ENCODE data around the gene SPTBN4.

SPTBN4 gene

DNA sequence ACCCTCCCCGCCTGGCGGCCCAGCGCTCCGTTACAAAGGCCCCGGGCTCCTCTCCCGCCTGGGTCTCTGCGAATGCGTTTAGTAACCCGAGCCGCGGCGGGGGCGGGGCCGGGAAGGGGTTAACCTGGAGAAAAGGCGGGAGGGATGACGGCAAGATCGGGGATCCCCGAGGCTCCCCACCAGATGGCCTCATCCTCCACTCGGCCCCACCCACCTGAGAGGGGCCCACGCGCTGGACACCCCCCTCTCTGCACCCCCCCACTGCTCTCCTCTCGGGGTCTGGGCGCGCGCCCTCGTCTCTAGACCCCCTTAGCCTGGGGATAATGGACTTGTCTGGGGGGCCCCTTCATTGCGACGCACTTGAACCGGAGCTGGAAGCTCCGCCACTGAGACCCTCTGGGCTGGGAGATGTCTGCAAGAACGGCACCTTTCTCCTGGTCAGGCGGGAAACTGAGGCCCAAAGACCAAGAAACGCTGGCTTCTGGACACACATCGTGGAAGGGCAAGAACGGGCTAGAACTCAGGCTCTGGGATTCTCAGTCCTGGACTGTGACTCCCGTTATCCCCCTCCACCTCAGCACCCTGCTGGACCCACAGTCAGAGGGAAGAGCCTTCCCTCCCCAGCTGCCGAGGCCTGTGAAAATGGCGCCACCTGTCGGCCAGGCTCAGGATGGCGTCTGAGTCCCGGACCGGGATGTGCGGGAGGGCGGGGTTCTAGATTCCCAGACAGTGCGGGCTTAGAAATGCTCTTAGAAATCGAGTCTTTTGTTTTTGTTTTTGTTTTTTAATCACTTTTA is 131.5 kb downstream of the SPTBN4 start:
- H3K9ac ChIP-seq (ENCODE audit: low read length in 2 of 2): no peak overlapping the region
- no peaks in the 10 kb centered on the region for H3K9me3 ChIP-seq (ENCODE audit: control insufficient read depth in 2 of 2, low read length in 2 of 2)
- H3K4me1 ChIP-seq (ENCODE audit: control insufficient read depth, insufficient read depth, low read length): peaks cover 51% of the 10 kb centered on the region
- H3K36me3 ChIP-seq (ENCODE audit: control insufficient read depth in 2 of 2, insufficient read depth in 2 of 2, low read length in 2 of 2): no peaks in the 10 kb centered on the region
- H3K4me3 ChIP-seq (ENCODE audit: low read length in 2 of 2): peak overlapping the region in 1 of 2 donors; percentile 62
- peaks cover 17 to 45% of the 10 kb centered on the region in 2 donors for H3K27me3 ChIP-seq (ENCODE audit: control insufficient read depth in 1 of 2, insufficient read depth in 2 of 2, low read length in 2 of 2)
- no peak overlapping the region for H3K27ac ChIP-seq (ENCODE audit: low read length)

DNA sequence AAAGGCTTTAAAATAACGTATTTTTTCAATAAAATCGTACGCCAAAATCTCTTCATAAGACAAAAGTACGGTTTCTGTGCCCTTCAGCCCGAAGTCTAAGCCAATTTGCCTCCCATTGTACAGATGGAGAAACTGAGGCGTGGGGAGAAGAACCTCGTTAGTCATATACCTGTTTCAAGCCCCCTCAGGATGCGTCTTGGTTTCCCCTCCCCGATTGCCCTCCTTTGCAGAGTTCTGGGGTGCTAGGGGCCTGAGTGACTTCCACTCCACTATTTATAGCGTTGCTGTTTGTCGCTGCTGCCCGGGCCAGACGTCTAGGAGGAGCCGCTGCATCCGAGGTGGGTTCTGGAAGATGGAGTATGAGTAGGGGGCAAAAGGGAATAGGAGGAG is 132.1 kb downstream of the SPTBN4 start:
- Histone ChIP-seq H3K4me1 (ENCODE audit: control insufficient read depth, insufficient read depth, low read length) (peaks cover 51% of the 10 kb centered on the region), H3K9me3 (ENCODE audit: control insufficient read depth in 2 of 2, low read length in 2 of 2) (no peaks in the 10 kb centered on the region), H3K9ac (ENCODE audit: low read length in 2 of 2) (no peak overlapping the region), H3K27me3 (ENCODE audit: control insufficient read depth in 1 of 2, insufficient read depth in 2 of 2, low read length in 2 of 2) (peaks cover 17 to 45% of the 10 kb centered on the region in 2 donors), H3K36me3 (ENCODE audit: control insufficient read depth in 2 of 2, insufficient read depth in 2 of 2, low read length in 2 of 2) (no peaks in the 10 kb centered on the region), H3K4me3 (ENCODE audit: low read length in 2 of 2) (no peak overlapping the region), H3K27ac (ENCODE audit: low read length) (no peak overlapping the region)

GRCh38 chr19:40599331-40599901 is 132.6 kb downstream of the SPTBN4 start:
- Histone ChIP-seq H3K9me3 (ENCODE audit: control insufficient read depth in 2 of 2, low read length in 2 of 2) (no peaks in the 10 kb centered on the region), H3K4me1 (ENCODE audit: control insufficient read depth, insufficient read depth, low read length) (peaks cover 56% of the 10 kb centered on the region), H3K27me3 (ENCODE audit: control insufficient read depth in 1 of 2, insufficient read depth in 2 of 2, low read length in 2 of 2) (peaks cover 16 to 43% of the 10 kb centered on the region in 2 donors), H3K9ac (ENCODE audit: low read length in 2 of 2) (no peak overlapping the region), H3K4me3 (ENCODE audit: low read length in 2 of 2) (peak overlapping the region in 1 of 2 donors; percentile 47), H3K36me3 (ENCODE audit: control insufficient read depth in 2 of 2, insufficient read depth in 2 of 2, low read length in 2 of 2) (no peaks in the 10 kb centered on the region), H3K27ac (ENCODE audit: low read length) (peak overlapping the region; percentile 24)

GRCh38 chr19:40599902-40600569 is 133.2 kb downstream of the SPTBN4 start:
- Histone ChIP-seq H3K27ac (ENCODE audit: low read length) (peak overlapping the region; percentile 53), H3K4me1 (ENCODE audit: control insufficient read depth, insufficient read depth, low read length) (peaks cover 62% of the 10 kb centered on the region), H3K9ac (ENCODE audit: low read length in 2 of 2) (peak overlapping the region in 1 of 2 donors; percentile 21), H3K4me3 (ENCODE audit: low read length in 2 of 2) (peak overlapping the region in 1 of 2 donors; percentile 47), H3K9me3 (ENCODE audit: control insufficient read depth in 2 of 2, low read length in 2 of 2) (no peaks in the 10 kb centered on the region), H3K27me3 (ENCODE audit: control insufficient read depth in 1 of 2, insufficient read depth in 2 of 2, low read length in 2 of 2) (peaks cover 15 to 43% of the 10 kb centered on the region in 2 donors), H3K36me3 (ENCODE audit: control insufficient read depth in 2 of 2, insufficient read depth in 2 of 2, low read length in 2 of 2) (no peaks in the 10 kb centered on the region)

DNA sequence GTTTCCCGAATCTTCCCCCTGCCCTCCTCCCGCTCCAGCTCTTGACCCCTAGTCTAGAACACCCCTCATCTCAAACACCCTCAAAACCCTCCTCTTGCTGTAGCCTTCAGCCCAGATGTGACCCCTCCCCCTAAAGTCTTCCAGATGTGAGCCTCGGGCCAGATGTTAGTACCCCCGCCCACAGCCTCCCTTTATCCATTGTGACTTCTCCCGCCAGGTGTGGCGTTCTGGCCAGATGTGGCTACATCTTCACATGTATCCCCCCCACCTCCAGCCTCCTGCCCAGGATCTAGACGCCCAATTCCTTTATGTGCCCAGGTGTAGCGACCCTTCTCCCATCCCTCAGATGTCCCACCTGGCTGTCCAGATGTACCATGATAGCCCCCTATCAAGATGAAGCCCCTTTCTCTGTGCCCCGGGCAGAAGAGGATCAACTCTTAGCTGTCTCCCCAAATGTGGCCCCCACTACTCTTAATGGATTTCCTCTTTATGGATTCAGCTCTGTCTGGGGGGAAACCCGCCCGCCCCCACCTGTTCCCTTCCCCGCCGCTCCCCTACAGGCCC is 133.9 kb downstream of the SPTBN4 start:
- Histone ChIP-seq H3K27ac (ENCODE audit: low read length) (peak overlapping the region; percentile 53), H3K4me1 (ENCODE audit: control insufficient read depth, insufficient read depth, low read length) (peaks cover 68% of the 10 kb centered on the region), H3K27me3 (ENCODE audit: control insufficient read depth in 1 of 2, insufficient read depth in 2 of 2, low read length in 2 of 2) (peaks cover 15 to 39% of the 10 kb centered on the region in 2 donors), H3K9ac (ENCODE audit: low read length in 2 of 2) (peak overlapping the region; percentile 21), H3K36me3 (ENCODE audit: control insufficient read depth in 2 of 2, insufficient read depth in 2 of 2, low read length in 2 of 2) (no peaks in the 10 kb centered on the region), H3K4me3 (ENCODE audit: low read length in 2 of 2) (peak overlapping the region in 1 of 2 donors; percentile 47), H3K9me3 (ENCODE audit: control insufficient read depth in 2 of 2, low read length in 2 of 2) (no peaks in the 10 kb centered on the region)

- H3K9ac ChIP-seq (ENCODE audit: low read length in 2 of 2): peak within 1 kb of the TSS; percentile 64 to 68
- peak within 1 kb of the TSS; percentile 77 to 81 for H3K4me3 ChIP-seq (ENCODE audit: low read length in 2 of 2)
- H3K27me3 ChIP-seq (ENCODE audit: control insufficient read depth in 1 of 2, insufficient read depth in 2 of 2, low read length in 2 of 2): peaks cover 15 to 36% of the 10 kb centered on the region in 2 donors
- H3K9me3 ChIP-seq (ENCODE audit: control insufficient read depth in 2 of 2, low read length in 2 of 2): no peaks in the 10 kb centered on the region
- H3K4me1 ChIP-seq (ENCODE audit: control insufficient read depth, insufficient read depth, low read length): peaks cover 72% of the 10 kb centered on the region
- no peaks in the 10 kb centered on the region for H3K36me3 ChIP-seq (ENCODE audit: control insufficient read depth in 2 of 2, insufficient read depth in 2 of 2, low read length in 2 of 2)
- H3K27ac ChIP-seq (ENCODE audit: low read length): peak within 1 kb of the TSS; percentile 53
These were observed 134.6 kb downstream of the SPTBN4 start, which contains the start of gene LTBP4 for GRCh38 chr19:40601134-40601974. Gene LTBP4 (plus strand): TSS chr19:40601369. CDS start chr19:40601388, 19 bp downstream.

DNA sequence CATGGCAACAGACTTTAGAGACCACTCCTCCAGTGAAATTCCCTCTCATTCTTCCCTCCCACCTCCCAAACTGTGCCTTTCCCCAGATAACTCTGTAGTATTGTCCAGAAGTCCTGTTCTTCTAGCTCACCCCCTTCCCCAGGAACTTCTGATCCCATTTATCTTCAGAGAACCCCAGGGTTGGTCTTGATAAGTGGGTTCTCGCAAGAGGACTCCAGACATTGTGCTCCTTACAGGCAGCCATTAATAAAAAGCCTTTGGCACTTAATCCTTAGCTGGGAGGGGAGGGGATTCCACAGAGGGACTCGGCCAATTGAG is 136.2 kb downstream of the SPTBN4 start:
- peak overlapping the region; percentile 29 to 68 for H3K9ac ChIP-seq (ENCODE audit: low read length in 2 of 2)
- peak overlapping the region; percentile 73 for H3K27ac ChIP-seq (ENCODE audit: low read length)
- H3K9me3 ChIP-seq (ENCODE audit: control insufficient read depth in 2 of 2, low read length in 2 of 2): no peaks in the 10 kb centered on the region
- H3K4me1 ChIP-seq (ENCODE audit: control insufficient read depth, insufficient read depth, low read length): peaks cover 67% of the 10 kb centered on the region
- H3K36me3 ChIP-seq (ENCODE audit: control insufficient read depth in 2 of 2, insufficient read depth in 2 of 2, low read length in 2 of 2): no peaks in the 10 kb centered on the region
- H3K27me3 ChIP-seq (ENCODE audit: control insufficient read depth in 1 of 2, insufficient read depth in 2 of 2, low read length in 2 of 2): peaks cover 8 to 23% of the 10 kb centered on the region in 2 donors
- H3K4me3 ChIP-seq (ENCODE audit: low read length in 2 of 2): peak overlapping the region; percentile 77 to 81

DNA sequence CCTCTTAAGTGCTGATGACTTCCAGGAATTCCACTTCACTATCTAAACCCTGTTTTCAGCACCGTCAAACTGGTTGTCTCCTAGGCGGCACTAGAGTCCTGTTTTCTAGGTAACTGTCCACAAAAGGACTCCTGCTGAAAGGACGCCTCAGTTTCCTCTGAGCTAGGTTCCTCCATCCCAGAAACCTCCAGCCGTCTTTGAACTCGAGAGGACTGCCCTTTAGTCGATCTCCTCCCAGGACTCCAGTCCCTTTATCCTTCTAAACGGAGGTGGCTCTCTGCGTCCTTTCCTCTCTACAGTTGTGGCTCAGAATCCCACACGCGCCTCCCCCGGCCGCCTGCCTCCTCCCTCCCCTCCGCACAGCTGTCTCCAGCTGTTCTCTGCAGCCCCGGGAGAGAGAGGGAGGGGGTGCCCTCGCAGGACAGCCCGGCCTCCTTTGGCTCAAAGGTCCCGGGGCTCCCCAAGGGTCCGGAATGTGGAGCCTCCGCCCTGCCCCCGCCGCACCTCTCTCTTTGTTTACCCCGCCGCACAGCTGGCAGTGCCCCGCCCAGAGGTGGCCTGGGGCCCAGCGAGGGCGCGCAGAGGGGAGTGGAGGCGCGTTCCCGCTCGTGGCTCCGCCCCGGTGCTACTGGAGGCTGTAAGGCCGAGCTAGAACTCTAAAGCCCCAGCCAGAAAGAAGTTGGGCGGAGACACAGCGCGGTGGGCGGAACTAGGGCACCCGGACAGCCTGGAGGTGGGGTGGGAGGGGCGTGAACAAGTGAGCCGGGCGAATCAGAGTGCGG is 136.8 kb downstream of the SPTBN4 start:
- no peaks in the 10 kb centered on the region for H3K9me3 ChIP-seq (ENCODE audit: control insufficient read depth in 2 of 2, low read length in 2 of 2)
- H3K4me3 ChIP-seq (ENCODE audit: low read length in 2 of 2): peak overlapping the region; percentile 49 to 77
- H3K9ac ChIP-seq (ENCODE audit: low read length in 2 of 2): peak overlapping the region; percentile 58 to 68
- peaks cover 4 to 20% of the 10 kb centered on the region in 2 donors for H3K27me3 ChIP-seq (ENCODE audit: control insufficient read depth in 1 of 2, insufficient read depth in 2 of 2, low read length in 2 of 2)
- H3K36me3 ChIP-seq (ENCODE audit: control insufficient read depth in 2 of 2, insufficient read depth in 2 of 2, low read length in 2 of 2): no peaks in the 10 kb centered on the region
- peaks cover 63% of the 10 kb centered on the region for H3K4me1 ChIP-seq (ENCODE audit: control insufficient read depth, insufficient read depth, low read length)
- H3K27ac ChIP-seq (ENCODE audit: low read length): peak overlapping the region; percentile 73

DNA sequence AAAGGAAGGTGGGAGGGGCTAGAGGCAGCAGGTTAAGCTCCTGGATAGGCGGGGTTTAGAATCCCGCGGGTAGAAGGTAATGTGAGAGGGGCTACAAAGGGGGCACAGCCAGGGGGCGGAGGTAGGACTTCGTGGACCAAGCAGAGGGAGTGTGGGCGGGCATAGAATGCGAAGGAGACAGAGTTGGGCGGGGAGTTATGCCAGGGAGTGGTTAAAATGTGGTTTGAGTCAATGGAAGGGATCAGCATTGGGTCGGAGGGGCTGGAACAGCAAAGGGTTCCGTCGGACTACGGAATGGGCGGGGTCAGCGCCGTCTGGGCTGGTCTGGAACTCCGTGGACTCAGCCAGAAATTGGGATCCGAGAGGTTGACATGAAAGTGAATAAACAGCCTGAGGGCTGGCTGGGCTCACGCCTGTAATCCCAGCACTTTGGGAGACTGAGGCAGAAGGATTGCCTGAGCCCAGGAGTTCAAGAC is 137.4 kb downstream of the SPTBN4 start:
- peaks cover under 1 to 21% of the 10 kb centered on the region in 2 donors for H3K27me3 ChIP-seq (ENCODE audit: control insufficient read depth in 1 of 2, insufficient read depth in 2 of 2, low read length in 2 of 2)
- H3K4me1 ChIP-seq (ENCODE audit: control insufficient read depth, insufficient read depth, low read length): peaks cover 58% of the 10 kb centered on the region
- H3K27ac ChIP-seq (ENCODE audit: low read length): peak overlapping the region; percentile 73
- no peak overlapping the region for H3K9ac ChIP-seq (ENCODE audit: low read length in 2 of 2)
- H3K9me3 ChIP-seq (ENCODE audit: control insufficient read depth in 2 of 2, low read length in 2 of 2): no peaks in the 10 kb centered on the region
- peak overlapping the region; percentile 49 to 77 for H3K4me3 ChIP-seq (ENCODE audit: low read length in 2 of 2)
- H3K36me3 ChIP-seq (ENCODE audit: control insufficient read depth in 2 of 2, insufficient read depth in 2 of 2, low read length in 2 of 2): no peaks in the 10 kb centered on the region
